ENCODE measurements around the gene CREB3. TPM values are rescaled to one million over a fixed set of nuclear protein-coding genes. Genes with fewer than 3 reads are reported as not detected.

Gene CREB3
- total and polyA plus RNA-seq, 9 of the 15 experiments (the other 6 are each of a cell fraction or from before 2014, with no cell fraction given), result 5.7 to 18.3 (median 14.9) TPM

- Histone ChIP-seq H3K9me1 (ENCODE audit: control insufficient read depth, insufficient read depth, low read length) (no peaks in the 10 kb centered on the region), H3K27me3 (ENCODE audit: control insufficient read depth in 2 of 2, insufficient read depth in 2 of 2, low read length in 2 of 2) (no peaks in the 10 kb centered on the region), H3K4me2 (ENCODE audit: insufficient read depth, low read length) (no peak overlapping the region), H3K9ac (ENCODE audit: insufficient read depth in 1 of 2, low read depth in 2 of 2, low read length in 2 of 2) (no peak overlapping the region), H3K36me3 (ENCODE audit: control insufficient read depth, insufficient read depth, low read length) (0 out of 3 replicates have a peak, but pooled peaks cover 4% of the 10 kb centered on the region), H3K4me3 (no peak overlapping the region), H2AFZ (ENCODE audit: low read depth, low read length) (no peak overlapping the region), H3K79me2 (ENCODE audit: control insufficient read depth, insufficient read depth, low read length) (peaks cover 10% of the 10 kb centered on the region), H4K20me1 (replicated peaks; ENCODE audit: control insufficient read depth, insufficient read depth, low read length) (no peaks in the 10 kb centered on the region), H3K9me3 (replicated peaks; ENCODE audit: control insufficient read depth, insufficient read depth, low read depth, low read length) (no peaks in the 10 kb centered on the region), H3K27ac (ENCODE audit: extremely low read depth, low read depth, low read length) (no peak overlapping the region), H3K4me1 (replicated peaks in 1 of 2; ENCODE audit: control insufficient read depth in 2 of 2, insufficient read depth in 2 of 2, low read length in 2 of 2) (peaks cover 6 to 23% of the 10 kb centered on the region in 2 experiments; a peak in 4 of 5 replicates)
- WGBS (ENCODE audit: insufficient coverage, low coverage, missing lambda C conversion rate), result 83% methylated on average over 3 of the region's 3 CpGs
- ChIA-PET POLR2A (interaction anchor here (0.5 to 1.8 kb wide), 5 partner anchors 10 to 44 kb away, joined by 3 to 5 read pairs (median 3); partner anchors contain the start of genes GBA2 and RGP1), CTCF (ENCODE audit: low intra/inter-chr PET ratio) (no interaction called here)
- DNase-seq (ENCODE audit: extremely low read depth in 1 of 4, low spot score in 3 of 4), result no peak
- intact Hi-C loops (cut with micrococcal nuclease), result no loop called here
- TF ChIP-seq MTF1 (CRISPR knock-in tag; IDR thresholded peaks at IDR 0.05; ENCODE audit: borderline replicate concordance), result no peak
- TF ChIP-seq ZNF280B (CRISPR knock-in tag; IDR thresholded peaks at IDR 0.05), result no peak
- TF ChIP-seq CEBPG (CRISPR knock-in tag; IDR thresholded peaks at IDR 0.05), result no peak
- TF ChIP-seq CEBPG (tag; conservative IDR thresholded peaks at IDR 0.05 in 1 of 2, IDR thresholded peaks at IDR 0.05 in 1 of 2), result peak; percentile 50 to 80; a peak in 3 of 4 replicates
- TF ChIP-seq ZC3H11A (IDR thresholded peaks at IDR 0.05; ENCODE audit: low read depth, low read length), result no peak
- no peak for TF ChIP-seq ZNF431 (CRISPR knock-in tag; IDR thresholded peaks at IDR 0.05)
- peak; percentile 84 for TF ChIP-seq CEBPB (tag; IDR thresholded peaks at IDR 0.05)
- TF ChIP-seq SRSF9 (IDR thresholded peaks at IDR 0.05; ENCODE audit: borderline replicate concordance, low read depth, low read length), result no peak
- no peak for TF ChIP-seq ZNF282 (CRISPR knock-in tag; IDR thresholded peaks at IDR 0.05)
- BruUV-seq (replicated peaks), result no TSS peak
- in situ Hi-C loops (cut with MboI), result no loop called here
- no peak for ATAC-seq
- FAIRE-seq, result no peak
Measured at GRCh38 chr9:35771943-35772342, 39.5 kb downstream of the CREB3 start.
